B cell (primary cell): ENCODE data around the gene QPCT. TPM values are rescaled to one million over a fixed set of nuclear protein-coding genes. Genes with fewer than 3 reads are reported as not detected.

Experiments
- ATAC-seq: fragments of 200-7000 bp; cut with Tn5 transposase; one replicate; pipeline ENCODE4 v1.10.0; 2021; ENCODE audit warnings: low read depth, mild to moderate bottlenecking, moderate number of reproducible peaks, moderate library complexity
- CTCF ChIA-PET: fragments of 350-600 bp; sonication (Branson Sonifier 250); formaldehyde crosslinking; loops from one replicate; lab custom pipeline; 2021; ENCODE audit warnings: antibody characterized with exemption, inconsistent platforms; lab: Charles Lee
- POLR2A ChIA-PET: fragments of 350-600 bp; sonication (Branson Sonifier 250); formaldehyde crosslinking; loops from one replicate; lab custom pipeline; 2021; ENCODE audit warnings: antibody characterized with exemption; lab: Charles Lee
- DNase-seq: peaks from one replicate; pipeline ENCODE4 v3.0.0; 2013
- H2AFZ ChIP-seq: 2 replicates; pipeline ENCODE4 v1.6.1; 2012; ENCODE audit warnings: mild to moderate bottlenecking, low read depth, low read length; ENCODE audit not compliant: insufficient read depth, poor library complexity, severe bottlenecking
- H3K27ac ChIP-seq, 2 donors: 1 replicate in 1 of 2; 2 replicates in 1 of 2; pipeline ENCODE4 v1.5.1; 2012 to 2013; ENCODE audit warnings: low read length in 2 of 2, mild to moderate bottlenecking in 2 of 2, moderate library complexity in 1 of 2
- H3K27me3 ChIP-seq, 4 experiments: fragments of 200-600 bp in 1 of 4; sonication (generic) in 1 of 4; replicated peaks in 1 of 4; 1 replicate in 2 of 4; 2 replicates in 2 of 4; pipeline versions ENCODE4 v1.6.1 to v1.7.0; 2013 to 2016; ENCODE audit warnings: low read length in 3 of 4, mild to moderate bottlenecking in 2 of 4, mixed read lengths in 1 of 4, moderate library complexity in 1 of 4; ENCODE audit not compliant: insufficient read depth in 4 of 4, control insufficient read depth in 3 of 4; ENCODE audit errors: control extremely low read depth in 1 of 4
- H3K36me3 ChIP-seq, 2 experiments: replicated peaks in 1 of 2; 1 replicate in 1 of 2; 2 replicates in 1 of 2; pipeline versions ENCODE4 v1.6.1 to v1.7.1; 2013; ENCODE audit warnings: low read length in 1 of 2; ENCODE audit not compliant: insufficient read depth in 2 of 2, control insufficient read depth in 1 of 2; ENCODE audit errors: control extremely low read depth in 1 of 2, extremely low read depth in 1 of 2
- H3K4me1 ChIP-seq, 2 donors: fragments of 200-600 bp in 1 of 2; sonication (generic) in 1 of 2; 1 replicate in 1 of 2; 2 replicates in 1 of 2; pipeline versions ENCODE4 v1.5.1 to v1.6.1; 2013 to 2017; ENCODE audit warnings: low read length in 2 of 2; ENCODE audit not compliant: control insufficient read depth in 2 of 2, insufficient read depth in 2 of 2
- H3K4me2 ChIP-seq: replicated peaks from 2 replicates; pipeline ENCODE3; 2012; ENCODE audit warnings: mild to moderate bottlenecking, low read depth, low read length; ENCODE audit not compliant: poor library complexity, severe bottlenecking
- H3K4me3 ChIP-seq, 5 experiments: fragments of 200-600 bp in 1 of 5; sonication (generic) in 1 of 5; 1 replicate in 3 of 5; 2 replicates in 2 of 5; pipeline versions ENCODE4 v1.5.1 to v1.7.0; 2011 to 2016; ENCODE audit warnings: low read length in 4 of 5, mild to moderate bottlenecking in 4 of 5, low read depth in 2 of 5, control low read depth in 1 of 5, moderate library complexity in 1 of 5; ENCODE audit not compliant: insufficient read depth in 1 of 5; ENCODE audit errors: control extremely low read depth in 1 of 5, extremely low read depth in 1 of 5
- H3K79me2 ChIP-seq: fragments of 200-600 bp; sonication (generic); one replicate; pipeline ENCODE4 v1.6.0; 2016; ENCODE audit warnings: low read length; ENCODE audit not compliant: control insufficient read depth, insufficient read depth
- H3K9ac ChIP-seq: fragments of 200-600 bp; sonication (generic); 2 replicates; pipeline ENCODE4 v1.6.1; 2017; ENCODE audit warnings: mild to moderate bottlenecking, low read length, moderate library complexity
- H3K9me3 ChIP-seq, 3 donors: one replicate each; pipeline versions ENCODE4 v1.6.1 to v1.7.1; 2013; ENCODE audit warnings: low read length in 2 of 3; ENCODE audit not compliant: control insufficient read depth in 2 of 3, insufficient read depth in 1 of 3; ENCODE audit errors: control extremely low read depth in 1 of 3
- H4K20me1 ChIP-seq: 2 replicates; pipeline ENCODE4 v1.6.0; 2012; ENCODE audit warnings: mild to moderate bottlenecking, low read length; ENCODE audit not compliant: insufficient read depth, control insufficient read depth, poor library complexity, severe bottlenecking
- H3K27ac Mint-ChIP-seq: one replicate; pipeline ENCODE4 v1.8.0; 2021; ENCODE audit warnings: mixed read lengths
- H3K27me3 Mint-ChIP-seq: one replicate; pipeline ENCODE4 v1.8.0; 2021; ENCODE audit warnings: mixed read lengths
- H3K4me1 Mint-ChIP-seq: one replicate; pipeline ENCODE4 v1.8.0; 2021; ENCODE audit warnings: mixed read lengths
- H3K4me3 Mint-ChIP-seq: one replicate; pipeline ENCODE4 v1.8.0; 2021; ENCODE audit warnings: mixed read lengths
- H3K9me3 Mint-ChIP-seq: one replicate; pipeline ENCODE4 v1.8.0; 2022; ENCODE audit warnings: mixed read lengths; ENCODE audit not compliant: insufficient read depth
- CTCF ChIP-seq: fragments of 200-600 bp; IDR thresholded peaks from one replicate; pipeline ENCODE4 v1.8.0; 2022; ENCODE audit warnings: antibody characterized with exemption, mild to moderate bottlenecking
- EZH2 ChIP-seq: IDR thresholded peaks from 2 replicates; pipeline ENCODE4 v1.6.1; 2012; ENCODE audit warnings: borderline replicate concordance, low read depth, mild to moderate bottlenecking, moderate library complexity, low read length; ENCODE audit not compliant: insufficient read depth, poor library complexity, severe bottlenecking
- WGBS: methylation state at CpG from one replicate; pipeline ENCODE4 v1.1.5; 2013; ENCODE audit warnings: missing lambda C conversion rate; ENCODE audit not compliant: insufficient coverage; 5-methylcytosine and 5-hydroxymethylcytosine counted together
- intact Hi-C: fragments of 100-400 bp; cut with micrococcal nuclease; formaldehyde crosslinking; loops from one replicate; pipeline ENCODE4 v1.10.0; 2022
- polyA plus RNA-seq: library from polyadenylated mRNA; depleted of rRNA; stranded (reverse); fragments of >200 nt; gene quantifications from 2 replicates; pipeline ENCODE4 v1.2.3, GENCODE V29; 2012
- total RNA-seq, 2 donors: library from RNA; stranded (reverse); fragments of 120-200 nt in 1 of 2; gene quantifications; 1 replicate in 1 of 2; 2 replicates in 1 of 2; pipeline versions ENCODE4 v1.2.3 to v1.2.4, GENCODE V29; 2013 to 2022

Gene QPCT
- total and polyA plus RNA-seq, 2 donors (not counting 1 experiment from before 2014, with no cell fraction given), result 0.48 to 2.1 TPM

- Histone ChIP-seq H3K27ac (no peak overlapping the region), H3K4me3 (no peak overlapping the region), H3K27me3 (no peaks in the 10 kb centered on the region), H3K9me3 (no peaks in the 10 kb centered on the region), H3K9ac (no peak overlapping the region), H2AFZ (no peak overlapping the region), H3K36me3 (no peaks in the 10 kb centered on the region), H4K20me1 (no peaks in the 10 kb centered on the region), H3K79me2 (no peaks in the 10 kb centered on the region), H3K4me2 (no peak overlapping the region), H3K4me1 (no peaks in the 10 kb centered on the region)
- ATAC-seq (no peak), DNase-seq (no peak)
- Mint-ChIP-seq H3K4me1 (peaks cover 5% of the 10 kb centered on the region), H3K27ac (no peak overlapping the region), H3K9me3 (no peaks in the 10 kb centered on the region), H3K4me3 (no peak overlapping the region), H3K27me3 (no peaks in the 10 kb centered on the region)
- CTCF ChIA-PET, result interaction anchor here (0.7 to 10.7 kb wide), 32 partner anchors 10 to 1111 kb away, joined by 3 to 311 read pairs (median 5); no protein-coding TSS in a partner anchor
- POLR2A ChIA-PET, result interaction anchor here (0.6 to 1.7 kb wide), 2 partner anchors 52 to 436 kb away, joined by 3 to 6 read pairs; no protein-coding TSS in a partner anchor
- no CpG with 5 or more reads among the region's 1 CpG for WGBS
- intact Hi-C loops, result loop anchor here (1.0 kb wide), 3 partner anchors 17 to 480 kb away; no protein-coding TSS in a partner anchor
- TF ChIP-seq EZH2, result no peak
- TF ChIP-seq CTCF, result no peak
Measured at GRCh38 chr2:37396890-37397565, 52.6 kb downstream of the QPCT start.

- ChIA-PET POLR2A (no interaction called here), CTCF (interaction anchor here (0.6 to 10.7 kb wide), 4 partner anchors 15 to 558 kb away, joined by 3 to 311 read pairs (median 130); no protein-coding TSS in a partner anchor)
- no peaks in the 10 kb centered on the region for H3K27me3 ChIP-seq
- no peak overlapping the region for H3K4me2 ChIP-seq
- H3K36me3 ChIP-seq, result no peaks in the 10 kb centered on the region
- ATAC-seq (no peak), DNase-seq (no peak)
- H3K9me3 ChIP-seq, result no peaks in the 10 kb centered on the region
- no peak overlapping the region for H3K4me3 ChIP-seq
- H3K4me1 ChIP-seq, result no peaks in the 10 kb centered on the region
- TF ChIP-seq CTCF, result no peak
- TF ChIP-seq EZH2, result no peak
- Mint-ChIP-seq H3K9me3 (no peaks in the 10 kb centered on the region), H3K4me1 (peaks cover 1% of the 10 kb centered on the region), H3K27me3 (no peaks in the 10 kb centered on the region), H3K27ac (no peak overlapping the region), H3K4me3 (no peak overlapping the region)
- H3K9ac ChIP-seq, result no peak overlapping the region
- H3K27ac ChIP-seq, result no peak overlapping the region
- intact Hi-C loops, result no loop called here
- H2AFZ ChIP-seq, result no peak overlapping the region
- no peaks in the 10 kb centered on the region for H3K79me2 ChIP-seq
- no CpG with 5 or more reads among the region's 1 CpG for WGBS
- no peaks in the 10 kb centered on the region for H4K20me1 ChIP-seq
Measured at GRCh38 chr2:37398990-37399389, 54.6 kb downstream of the QPCT start.
